Trophoblast cell (in vitro differentiated cells and primary cell): ENCODE data around the gene L3MBTL1.

Source experiments
- DNase-seq, 2 donors: peaks; one replicate each; pipeline ENCODE4 v3.0.0-alpha.2; 2016
- H2AFZ ChIP-seq: 2 replicates; pipeline ENCODE4 v1.6.1; 2013; ENCODE audit warnings: low read length, moderate library complexity, mild to moderate bottlenecking; ENCODE audit not compliant: insufficient read depth, poor library complexity
- H2AK5ac ChIP-seq: 2 replicates; pipeline ENCODE4 v1.6.1; 2013; ENCODE audit warnings: mild to moderate bottlenecking, low read length
- H2BK120ac ChIP-seq: 2 replicates; pipeline ENCODE4 v1.6.1; 2013; ENCODE audit warnings: low read length, mild to moderate bottlenecking, moderate library complexity; ENCODE audit not compliant: insufficient read depth, poor library complexity
- H2BK12ac ChIP-seq: 2 replicates; pipeline ENCODE4 v1.6.1; 2013; ENCODE audit warnings: mild to moderate bottlenecking, low read length, moderate library complexity
- H2BK5ac ChIP-seq: 2 replicates; pipeline ENCODE4 v1.6.1; 2013; ENCODE audit warnings: low read length, low read depth, moderate library complexity, mild to moderate bottlenecking; ENCODE audit not compliant: poor library complexity
- H3K14ac ChIP-seq: 2 replicates; pipeline ENCODE4 v1.6.1; 2013; ENCODE audit warnings: mild to moderate bottlenecking, low read length
- H3K18ac ChIP-seq: 2 replicates; pipeline ENCODE4 v1.6.1; 2013; ENCODE audit warnings: mild to moderate bottlenecking, low read length
- H3K23ac ChIP-seq: 2 replicates; pipeline ENCODE4 v1.6.1; 2013; ENCODE audit warnings: low read length
- H3K27ac ChIP-seq: 2 replicates; pipeline ENCODE4 v1.5.1; 2013; ENCODE audit warnings: low read depth, mild to moderate bottlenecking, inconsistent platforms, low read length, moderate library complexity
- H3K27me3 ChIP-seq: 2 replicates; pipeline ENCODE4 v1.6.1; 2013; ENCODE audit warnings: inconsistent platforms, mild to moderate bottlenecking, low read length, moderate library complexity; ENCODE audit not compliant: insufficient read depth
- H3K36me3 ChIP-seq, 2 experiments: 1 replicate in 1 of 2; 2 replicates in 1 of 2; pipeline ENCODE4 v1.6.1; 2013; ENCODE audit warnings: low read length in 2 of 2, mild to moderate bottlenecking in 2 of 2, moderate library complexity in 1 of 2; ENCODE audit not compliant: insufficient read depth in 2 of 2, control insufficient read depth in 1 of 2
- H3K4ac ChIP-seq: 2 replicates; pipeline ENCODE4 v1.6.1; 2013; ENCODE audit warnings: low read depth, mild to moderate bottlenecking, low read length, moderate library complexity
- H3K4me1 ChIP-seq, 2 experiments: 1 replicate in 1 of 2; 2 replicates in 1 of 2; pipeline ENCODE4 v1.6.1; 2013; ENCODE audit warnings: low read length in 2 of 2, mild to moderate bottlenecking in 2 of 2, moderate library complexity in 1 of 2; ENCODE audit not compliant: insufficient read depth in 2 of 2, control insufficient read depth in 1 of 2
- H3K4me2 ChIP-seq: 2 replicates; pipeline ENCODE4 v1.6.1; 2013; ENCODE audit warnings: inconsistent platforms, mild to moderate bottlenecking, low read length, moderate library complexity
- H3K4me3 ChIP-seq: 2 replicates; pipeline ENCODE4 v1.5.1; 2013; ENCODE audit warnings: mild to moderate bottlenecking, low read depth, low read length, inconsistent platforms
- H3K79me1 ChIP-seq: one replicate; pipeline ENCODE4 v1.6.1; 2013; ENCODE audit warnings: low read length
- H3K79me2 ChIP-seq: 2 replicates; pipeline ENCODE4 v1.6.1; 2013; ENCODE audit warnings: low read length, mild to moderate bottlenecking; ENCODE audit not compliant: control insufficient read depth, insufficient read depth, poor library complexity
- H3K9ac ChIP-seq: 2 replicates; pipeline ENCODE4 v1.6.1; 2013; ENCODE audit warnings: mild to moderate bottlenecking, low read length
- H3K9me3 ChIP-seq: 2 replicates; pipeline ENCODE4 v1.6.1; 2013; ENCODE audit warnings: low read depth, mild to moderate bottlenecking, control low read depth, inconsistent platforms, low read length; ENCODE audit not compliant: insufficient read depth
- H4K12ac ChIP-seq: 2 replicates; pipeline ENCODE4 v1.6.1; 2013; ENCODE audit warnings: low read depth, mild to moderate bottlenecking, low read length, moderate library complexity
- H4K8ac ChIP-seq: 2 replicates; pipeline ENCODE4 v1.6.1; 2013; ENCODE audit warnings: low read depth, mild to moderate bottlenecking, low read length, moderate library complexity
- H4K91ac ChIP-seq: one replicate; pipeline ENCODE4 v1.6.1; 2013; ENCODE audit warnings: low read depth, mild to moderate bottlenecking, low read length, moderate library complexity
- WGBS: extraction: QIAGEN DNeasy Blood & Tissue Kit; methylation state at CpG from one replicate; pipeline ENCODE4 v1.1.7; 2013; ENCODE audit warnings: missing lambda C conversion rate; ENCODE audit not compliant: insufficient read length, insufficient coverage; ENCODE audit errors: extremely low coverage; 5-methylcytosine and 5-hydroxymethylcytosine counted together

Gene L3MBTL1

DNA sequence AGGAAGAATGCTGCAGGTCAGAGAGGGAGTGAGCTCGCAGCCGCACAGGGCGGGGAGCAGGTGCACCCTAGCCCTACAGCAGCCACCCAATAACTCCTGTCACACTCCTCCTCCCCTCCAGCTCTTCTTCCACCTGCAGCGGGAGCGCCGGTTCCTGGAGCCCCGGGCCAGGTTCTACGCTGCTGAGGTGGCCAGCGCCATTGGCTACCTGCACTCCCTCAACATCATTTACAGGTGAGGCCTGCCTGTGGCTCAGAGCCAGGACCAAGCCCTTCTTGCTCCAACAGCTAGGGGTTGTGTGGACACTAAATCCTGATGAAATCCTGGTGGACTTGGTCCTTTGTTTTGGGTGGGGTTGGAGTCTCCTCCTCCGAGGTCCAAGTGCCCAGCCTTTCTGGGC is 63.0 kb downstream of the L3MBTL1 start:
- no peak overlapping the region for H3K4me3 ChIP-seq
- H2AK5ac ChIP-seq, result no peak overlapping the region
- no peak overlapping the region for H3K9ac ChIP-seq
- no peaks in the 10 kb centered on the region for H3K79me2 ChIP-seq
- H4K12ac ChIP-seq, result no peak overlapping the region
- H3K18ac ChIP-seq, result no peak overlapping the region
- no peak overlapping the region for H4K8ac ChIP-seq
- no peak overlapping the region for H2BK120ac ChIP-seq
- no peak overlapping the region for H2BK5ac ChIP-seq
- H3K36me3 ChIP-seq, result no peaks in the 10 kb centered on the region
- H2AFZ ChIP-seq, result no peak overlapping the region
- WGBS, result no CpG with 5 or more reads among the region's 10 CpGs
- no peak for DNase-seq
- no peak overlapping the region for H3K23ac ChIP-seq
- peaks cover 2% of the 10 kb centered on the region for H3K9me3 ChIP-seq
- no peak overlapping the region for H3K4ac ChIP-seq
- no peaks in the 10 kb centered on the region for H3K79me1 ChIP-seq
- H3K14ac ChIP-seq, result no peak overlapping the region
- H2BK12ac ChIP-seq, result no peak overlapping the region
- H3K27me3 ChIP-seq, result no peaks in the 10 kb centered on the region
- no peak overlapping the region for H3K4me2 ChIP-seq
- H4K91ac ChIP-seq, result no peak overlapping the region
- H3K4me1 ChIP-seq, result no peaks in the 10 kb centered on the region
- H3K27ac ChIP-seq, result no peak overlapping the region

GRCh38 chr20:43571310-43571709 is 63.8 kb downstream of the L3MBTL1 start:
- Histone ChIP-seq H4K91ac (no peak overlapping the region), H3K23ac (no peak overlapping the region)
- WGBS, result no CpG with 5 or more reads among the region's 3 CpGs

GRCh38 chr20:43571771-43572170 is 64.3 kb downstream of the L3MBTL1 start:
- H3K9ac ChIP-seq, result no peak overlapping the region
- H2BK5ac ChIP-seq, result no peak overlapping the region
- no peak overlapping the region for H2AK5ac ChIP-seq
- no peaks in the 10 kb centered on the region for H3K27me3 ChIP-seq
- H2AFZ ChIP-seq, result no peak overlapping the region
- no peak for DNase-seq
- no peaks in the 10 kb centered on the region for H3K36me3 ChIP-seq
- no peaks in the 10 kb centered on the region for H3K79me2 ChIP-seq
- H3K4me3 ChIP-seq, result no peak overlapping the region
- H2BK120ac ChIP-seq, result no peak overlapping the region
- no peaks in the 10 kb centered on the region for H3K79me1 ChIP-seq
- H3K14ac ChIP-seq, result no peak overlapping the region
- H4K91ac ChIP-seq, result no peak overlapping the region
- no peak overlapping the region for H2BK12ac ChIP-seq
- H3K4me1 ChIP-seq, result peaks cover 5% of the 10 kb centered on the region in 2 experiments
- H4K12ac ChIP-seq, result no peak overlapping the region
- H3K18ac ChIP-seq, result no peak overlapping the region
- H3K4ac ChIP-seq, result no peak overlapping the region
- no CpG with 5 or more reads among the region's 6 CpGs for WGBS
- H3K27ac ChIP-seq, result no peak overlapping the region
- H3K4me2 ChIP-seq, result no peak overlapping the region
- no peak overlapping the region for H3K23ac ChIP-seq
- no peak overlapping the region for H4K8ac ChIP-seq
- peaks cover 6% of the 10 kb centered on the region for H3K9me3 ChIP-seq

More at GRCh38 chr20:43571310-43571709, 63.8 kb downstream of the L3MBTL1 start:
- Histone ChIP-seq H4K8ac (no peak overlapping the region), H3K27me3 (no peaks in the 10 kb centered on the region), H3K4me3 (no peak overlapping the region), H3K79me1 (no peaks in the 10 kb centered on the region), H4K12ac (no peak overlapping the region), H2BK12ac (no peak overlapping the region), H3K27ac (no peak overlapping the region), H3K9me3 (peaks cover 6% of the 10 kb centered on the region), H3K4me1 (peaks cover 5% of the 10 kb centered on the region in 2 experiments), H2AK5ac (no peak overlapping the region), H3K36me3 (no peaks in the 10 kb centered on the region), H3K18ac (no peak overlapping the region), H3K4ac (no peak overlapping the region), H3K14ac (no peak overlapping the region), H3K9ac (no peak overlapping the region), H3K79me2 (no peaks in the 10 kb centered on the region), H2AFZ (no peak overlapping the region), H2BK5ac (no peak overlapping the region), H3K4me2 (no peak overlapping the region), H2BK120ac (no peak overlapping the region)
- no peak for DNase-seq

DNA sequence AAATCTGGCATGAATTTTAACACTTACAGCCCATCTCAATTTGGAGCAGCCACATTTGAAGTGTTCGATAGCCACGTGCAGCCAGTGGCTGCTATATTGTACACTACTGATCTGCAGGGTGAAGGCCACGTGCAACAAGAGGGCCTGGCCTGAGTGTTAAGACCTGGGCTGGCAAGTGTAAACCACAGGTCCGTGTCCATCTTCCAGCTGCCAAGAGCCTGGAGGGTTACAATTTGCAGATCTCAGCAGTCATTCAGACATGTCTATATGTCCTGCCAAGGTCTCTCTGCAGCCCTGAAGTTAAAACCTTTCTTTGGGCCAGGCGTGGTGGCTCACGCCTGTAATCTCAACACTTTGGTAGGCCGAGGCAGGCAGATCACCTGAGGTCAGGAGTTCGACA is 65.4 kb downstream of the L3MBTL1 start:
- no peaks in the 10 kb centered on the region for H3K36me3 ChIP-seq
- no peak overlapping the region for H3K4ac ChIP-seq
- H2BK5ac ChIP-seq, result no peak overlapping the region
- H4K8ac ChIP-seq, result no peak overlapping the region
- no peak overlapping the region for H4K12ac ChIP-seq
- H2AK5ac ChIP-seq, result no peak overlapping the region
- H3K18ac ChIP-seq, result no peak overlapping the region
- H3K4me3 ChIP-seq, result no peak overlapping the region
- no peaks in the 10 kb centered on the region for H3K27me3 ChIP-seq
- H2BK120ac ChIP-seq, result no peak overlapping the region
- no peaks in the 10 kb centered on the region for H3K79me2 ChIP-seq
- no peak overlapping the region for H3K27ac ChIP-seq
- H4K91ac ChIP-seq, result no peak overlapping the region
- H3K23ac ChIP-seq, result no peak overlapping the region
- peaks cover 6% of the 10 kb centered on the region for H3K9me3 ChIP-seq
- no peak overlapping the region for H3K9ac ChIP-seq
- H3K14ac ChIP-seq, result no peak overlapping the region
- H2AFZ ChIP-seq, result no peak overlapping the region
- H3K4me2 ChIP-seq, result no peak overlapping the region
- H3K4me1 ChIP-seq, result peaks cover 5% of the 10 kb centered on the region in 2 experiments
- no peak overlapping the region for H2BK12ac ChIP-seq
- H3K79me1 ChIP-seq, result no peaks in the 10 kb centered on the region
- no peak for DNase-seq
- WGBS, result no CpG with 5 or more reads among the region's 8 CpGs
